SJSA1 (cell line): ENCODE results near the gene CD48. TPM values are rescaled to one million over a fixed set of nuclear protein-coding genes. Genes with fewer than 3 reads are reported as not detected.
"Not testable (repeated sequence)": the region's sequence is repeated elsewhere in the genome, so short reads cannot be mapped to it uniquely, and the experiment has no call there.

Experiments
- DNase-seq, 2 experiments: peaks; one replicate each; pipeline ENCODE4 v3.0.0-alpha.2; 2015 to 2020; ENCODE audit warnings: low spot score in 2 of 2, low read depth in 1 of 2
- H3K27ac ChIP-seq: fragments of 250-450 bp; sonication (Bioruptor Pico); 2 replicates; pipeline ENCODE4 v1.5.1; 2020; ENCODE audit warnings: mild to moderate bottlenecking, moderate library complexity
- H3K27me3 ChIP-seq: fragments of 250-450 bp; sonication (Bioruptor Pico); replicated peaks from 2 replicates; pipeline ENCODE4 v1.5.1; 2020; ENCODE audit warnings: mild to moderate bottlenecking, moderate library complexity
- H3K36me3 ChIP-seq: fragments of 250-450 bp; sonication (Bioruptor Pico); 2 replicates; pipeline ENCODE4 v1.5.1; 2020; ENCODE audit warnings: mild to moderate bottlenecking
- H3K4me1 ChIP-seq: fragments of 250-450 bp; sonication (Bioruptor Pico); replicated peaks from 2 replicates; pipeline ENCODE4 v1.6.1; 2021; ENCODE audit warnings: mild to moderate bottlenecking
- H3K4me3 ChIP-seq: fragments of 250-450 bp; sonication (Bioruptor Pico); 2 replicates; pipeline ENCODE4 v1.5.1; 2020; ENCODE audit warnings: mild to moderate bottlenecking
- H3K9me3 ChIP-seq: fragments of 250-450 bp; sonication (Bioruptor Pico); replicated peaks from 2 replicates; pipeline ENCODE4 v1.5.1; 2020; ENCODE audit warnings: mild to moderate bottlenecking
- total RNA-seq: library from RNA; depleted of rRNA; stranded (reverse); fragments of >200 nt; shearing (Covaris generic); gene quantifications from 2 replicates; pipeline ENCODE4 v1.2.3, GENCODE V29; 2014

Gene CD48
- total RNA-seq, 1 experiment from 2014 or later, result not detected

DNA sequence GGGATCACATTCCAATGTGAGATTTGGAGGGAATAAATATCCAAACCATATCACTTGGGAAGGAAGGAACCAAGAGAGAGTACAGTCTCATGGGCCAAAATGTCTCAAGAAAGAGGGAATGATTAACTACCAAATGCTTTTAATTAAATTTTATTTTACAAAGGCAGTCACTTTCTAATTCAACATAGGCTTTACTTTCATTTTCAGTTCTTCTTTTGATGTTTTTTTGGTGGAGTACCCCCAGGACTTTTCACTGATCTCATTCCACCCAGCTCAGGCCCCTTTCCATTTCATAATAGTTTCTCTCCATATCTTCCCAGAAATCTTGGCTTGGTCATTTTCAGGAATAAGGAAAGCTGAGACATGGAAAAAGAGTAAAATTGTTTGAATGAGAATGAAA, 22.3 kb upstream of the CD48 start:
- DNase-seq, result no peak
- no peaks in the 10 kb centered on the region for H3K36me3 ChIP-seq

GRCh38 chr1:160731990-160732389, 20.4 kb upstream of the CD48 start:
- DNase-seq, result no peak
- no peaks in the 10 kb centered on the region for H3K36me3 ChIP-seq
- H3K4me3 ChIP-seq, result no peak overlapping the region
- H3K4me1 ChIP-seq, result no peaks in the 10 kb centered on the region
- H3K27ac ChIP-seq, result no peak overlapping the region
- no peaks in the 10 kb centered on the region for H3K9me3 ChIP-seq
- no peaks in the 10 kb centered on the region for H3K27me3 ChIP-seq

More for the DNA sequence above, 22.3 kb upstream of the CD48 start:
- Histone ChIP-seq H3K9me3 (no peaks in the 10 kb centered on the region), H3K27ac (no peak overlapping the region), H3K27me3 (no peaks in the 10 kb centered on the region), H3K4me1 (no peaks in the 10 kb centered on the region), H3K4me3 (no peak overlapping the region)

GRCh38 chr1:160731564-160731963, 19.9 kb upstream of the CD48 start:
- DNase-seq, H3K9me3 ChIP-seq, H3K27ac ChIP-seq, H3K4me3 ChIP-seq, H3K36me3 ChIP-seq, H3K27me3 ChIP-seq, H3K4me1 ChIP-seq: not testable (repeated sequence)

- H3K9me3 ChIP-seq, result no peaks in the 10 kb centered on the region
- no peak overlapping the region for H3K27ac ChIP-seq
- 0 out of 2 replicates have a peak, but pooled peaks cover 5% of the 10 kb centered on the region for H3K27me3 ChIP-seq
- no peaks in the 10 kb centered on the region for H3K36me3 ChIP-seq
- no peak overlapping the region for H3K4me3 ChIP-seq
- H3K4me1 ChIP-seq, result no peaks in the 10 kb centered on the region
- DNase-seq, result no peak
These were observed 15.7 kb upstream of the CD48 start for GRCh38 chr1:160727316-160727640.

DNA sequence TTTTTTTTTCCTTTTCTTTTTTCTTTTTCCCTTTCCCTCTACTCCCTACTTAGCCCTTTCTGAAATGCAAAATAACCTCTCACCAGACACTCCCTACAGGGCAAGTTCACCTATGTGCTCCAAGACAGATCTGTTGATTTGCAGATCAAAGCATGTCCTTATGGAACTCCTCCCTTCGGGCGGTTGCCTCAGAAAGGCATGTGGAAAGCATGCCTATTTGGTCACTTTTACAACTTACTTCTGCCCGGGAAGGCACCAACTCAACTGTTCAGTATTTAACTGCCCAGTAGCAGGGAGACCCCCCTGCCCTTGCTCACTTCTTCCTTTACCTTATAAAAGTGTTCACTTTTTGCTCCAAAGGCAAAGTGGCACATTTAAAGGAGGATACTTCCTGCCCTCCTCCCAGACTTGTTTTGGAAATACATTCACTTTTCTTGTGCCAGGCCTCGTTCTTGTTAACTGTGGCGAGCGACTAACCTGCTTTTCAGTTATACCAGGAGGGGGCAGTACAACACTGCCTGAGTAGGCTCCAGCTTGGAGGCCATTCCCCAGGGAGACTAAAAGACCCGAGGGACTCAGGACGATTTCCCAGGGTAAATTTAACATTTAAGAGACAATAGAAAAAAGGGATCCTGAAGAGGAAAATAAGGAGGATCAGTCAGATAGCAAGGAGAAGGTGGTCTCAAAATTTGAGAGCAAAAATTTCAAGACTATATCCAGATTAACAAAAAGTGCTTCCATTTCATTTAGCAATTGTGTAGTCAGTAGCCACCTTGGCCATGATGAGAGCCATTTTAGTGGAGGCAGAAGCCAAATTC, 15.1 kb upstream of the CD48 start:
- H3K27ac ChIP-seq, result no peak overlapping the region
- no peaks in the 10 kb centered on the region for H3K4me1 ChIP-seq
- H3K4me3 ChIP-seq, result no peak overlapping the region
- H3K9me3 ChIP-seq, result no peaks in the 10 kb centered on the region
- 0 out of 2 replicates have a peak, but pooled peaks cover 5% of the 10 kb centered on the region for H3K27me3 ChIP-seq
- peak in 1 of 2 experiments; percentile 32 for DNase-seq
- no peaks in the 10 kb centered on the region for H3K36me3 ChIP-seq

DNA sequence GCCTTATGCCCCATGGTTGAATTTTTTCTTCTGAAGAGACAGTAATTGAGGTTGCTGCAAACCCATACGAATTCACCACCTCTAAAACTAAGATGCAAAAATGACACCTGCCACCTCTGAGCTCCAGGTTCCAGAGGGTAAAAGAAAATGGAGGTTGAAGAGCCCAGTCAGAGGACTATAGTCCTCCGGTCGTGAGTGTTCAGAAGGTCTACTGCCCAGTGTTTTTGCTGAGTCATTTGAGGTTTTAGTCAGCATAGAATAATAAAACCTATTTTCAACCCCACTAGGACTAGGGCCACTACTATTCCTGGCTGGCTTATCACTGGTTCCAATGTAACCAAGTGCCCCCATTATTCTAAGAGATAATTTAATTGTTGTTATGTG, 14.5 kb upstream of the CD48 start:
- H3K36me3 ChIP-seq, result no peaks in the 10 kb centered on the region
- no peak overlapping the region for H3K27ac ChIP-seq
- H3K4me1 ChIP-seq, result no peaks in the 10 kb centered on the region
- no peak overlapping the region for H3K4me3 ChIP-seq
- no peaks in the 10 kb centered on the region for H3K9me3 ChIP-seq
- H3K27me3 ChIP-seq, result peaks cover 10% of the 10 kb centered on the region
- DNase-seq, result no peak

- H3K4me1 ChIP-seq, result no peaks in the 10 kb centered on the region
- H3K4me3 ChIP-seq, result no peak overlapping the region
- peaks cover 13% of the 10 kb centered on the region for H3K27me3 ChIP-seq
- H3K36me3 ChIP-seq, result no peaks in the 10 kb centered on the region
- no peak for DNase-seq
- H3K27ac ChIP-seq, result no peak overlapping the region
- no peaks in the 10 kb centered on the region for H3K9me3 ChIP-seq
These were observed 13.0 kb upstream of the CD48 start for GRCh38 chr1:160724465-160725242.

DNA sequence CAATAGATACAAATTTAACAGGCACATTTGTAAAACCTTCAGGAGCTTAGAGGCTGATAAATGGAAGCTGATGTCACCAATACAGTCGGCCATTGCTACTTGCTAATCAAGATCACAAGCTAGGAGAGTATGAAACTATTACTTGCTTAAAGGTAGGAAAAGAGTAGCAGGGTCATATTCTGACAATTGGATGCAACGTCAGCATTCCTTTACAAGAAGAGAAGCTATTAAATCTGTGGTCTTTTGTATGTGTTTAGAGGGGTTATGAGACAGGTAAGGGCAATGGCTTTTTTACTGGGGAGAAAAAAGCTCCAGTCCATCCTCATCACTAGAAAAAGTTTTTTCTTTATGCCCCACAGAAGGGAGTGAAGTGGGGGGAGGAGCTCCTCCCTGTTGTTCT, 11.7 kb upstream of the CD48 start:
- DNase-seq, result no peak
- H3K36me3 ChIP-seq, result no peaks in the 10 kb centered on the region
- H3K27me3 ChIP-seq, result peaks cover 16% of the 10 kb centered on the region
- H3K4me3 ChIP-seq, result no peak overlapping the region
- no peaks in the 10 kb centered on the region for H3K9me3 ChIP-seq
- no peak overlapping the region for H3K27ac ChIP-seq
- no peaks in the 10 kb centered on the region for H3K4me1 ChIP-seq

GRCh38 chr1:160722726-160723125, 11.1 kb upstream of the CD48 start:
- no peak overlapping the region for H3K4me3 ChIP-seq
- H3K27ac ChIP-seq, result no peak overlapping the region
- DNase-seq, result no peak
- H3K4me1 ChIP-seq, result no peaks in the 10 kb centered on the region
- no peaks in the 10 kb centered on the region for H3K9me3 ChIP-seq
- H3K36me3 ChIP-seq, result no peaks in the 10 kb centered on the region
- peaks cover 16% of the 10 kb centered on the region for H3K27me3 ChIP-seq

DNA sequence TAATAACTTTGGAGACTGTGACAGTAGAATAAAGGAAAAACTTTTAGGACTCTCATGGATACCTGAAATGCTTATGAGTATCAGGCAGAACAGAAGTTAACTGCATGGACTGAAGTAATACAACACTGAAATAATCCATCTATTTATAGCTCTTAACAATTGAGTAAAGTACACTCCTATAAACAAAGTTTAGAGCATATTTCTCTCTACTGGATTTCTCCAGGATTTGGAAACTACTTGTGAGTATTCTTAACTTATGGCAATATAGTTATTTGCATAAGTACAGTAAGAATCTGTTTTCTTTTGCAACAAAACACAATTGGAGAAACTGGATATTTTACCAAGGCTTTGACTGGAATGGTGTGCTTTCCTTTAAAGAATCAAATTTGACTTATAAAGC, 9.9 kb upstream of the CD48 start:
- Histone ChIP-seq H3K27me3 (peaks cover 16% of the 10 kb centered on the region), H3K4me3 (no peak overlapping the region), H3K4me1 (no peaks in the 10 kb centered on the region), H3K36me3 (no peaks in the 10 kb centered on the region), H3K27ac (no peak overlapping the region), H3K9me3 (no peaks in the 10 kb centered on the region)
- no peak for DNase-seq

GRCh38 chr1:160720356-160721085, 8.9 kb upstream of the CD48 start:
- H3K4me3 ChIP-seq, result no peak overlapping the region
- H3K4me1 ChIP-seq, result no peaks in the 10 kb centered on the region
- no peak overlapping the region for H3K27ac ChIP-seq
- no peaks in the 10 kb centered on the region for H3K9me3 ChIP-seq
- H3K36me3 ChIP-seq, result no peaks in the 10 kb centered on the region
- peaks cover 21% of the 10 kb centered on the region for H3K27me3 ChIP-seq
- no peak for DNase-seq

DNA sequence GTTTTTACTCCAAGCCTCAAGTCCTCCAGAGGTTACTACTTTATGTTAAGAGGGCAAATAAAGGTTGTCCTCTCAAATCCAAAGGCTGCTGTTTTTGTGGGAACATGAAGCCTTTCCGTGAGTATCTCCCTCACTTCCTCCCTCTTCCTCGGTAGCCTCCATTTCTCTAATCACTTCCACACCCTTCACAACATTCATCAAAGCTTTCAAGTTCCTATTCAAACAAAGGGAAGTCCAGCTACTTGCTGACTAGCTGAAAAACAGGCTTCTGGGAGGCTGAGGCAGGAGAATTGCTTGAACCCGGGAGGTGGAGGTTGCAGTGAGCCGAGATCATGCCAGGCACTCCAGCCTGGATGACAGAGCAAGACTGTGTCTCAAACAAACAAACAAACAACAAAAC, 6.6 kb upstream of the CD48 start:
- DNase-seq, result no peak
- Histone ChIP-seq H3K36me3 (no peaks in the 10 kb centered on the region), H3K27ac (no peak overlapping the region), H3K9me3 (no peaks in the 10 kb centered on the region), H3K4me3 (no peak overlapping the region), H3K4me1 (no peaks in the 10 kb centered on the region), H3K27me3 (peaks cover 21% of the 10 kb centered on the region)

GRCh38 chr1:160717306-160717705, 5.7 kb upstream of the CD48 start:
- Histone ChIP-seq H3K4me3 (no peak overlapping the region), H3K27me3 (peaks cover 16% of the 10 kb centered on the region), H3K4me1 (no peaks in the 10 kb centered on the region), H3K36me3 (no peaks in the 10 kb centered on the region), H3K27ac (no peak overlapping the region), H3K9me3 (no peaks in the 10 kb centered on the region)
- no peak for DNase-seq

- H3K4me3 ChIP-seq, result no peak overlapping the region
- H3K27ac ChIP-seq, result no peak overlapping the region
- H3K27me3 ChIP-seq, result 0 out of 2 replicates have a peak, but pooled peaks cover 11% of the 10 kb centered on the region
- H3K9me3 ChIP-seq, result no peaks in the 10 kb centered on the region
- H3K36me3 ChIP-seq, result no peaks in the 10 kb centered on the region
- no peaks in the 10 kb centered on the region for H3K4me1 ChIP-seq
- no peak for DNase-seq
These were observed 4.4 kb upstream of the CD48 start for GRCh38 chr1:160716013-160716412.
